WTC11 (cell line): ENCODE measurements around the gene KRT7.

ENCODE experiments used
- ATF1 ChIP-seq: sonication (generic); formaldehyde crosslinking; IDR thresholded peaks from 2 replicates; pipeline ENCODE4 v1.8.1; 2023; ENCODE audit warnings: mild to moderate bottlenecking, moderate library complexity, missing genetic modification reagents
- ATF2 ChIP-seq: sonication (generic); formaldehyde crosslinking; IDR thresholded peaks from 2 replicates; pipeline ENCODE4 v1.8.1; 2022; ENCODE audit warnings: low read depth, missing genetic modification reagents, borderline replicate concordance
- CREB1 ChIP-seq: sonication (generic); formaldehyde crosslinking; IDR thresholded peaks from 2 replicates; pipeline ENCODE4 v1.8.0; 2023; ENCODE audit warnings: mild to moderate bottlenecking, missing genetic modification reagents
- CTCF ChIP-seq: fragments of 200-600 bp; IDR thresholded peaks from 2 replicates; pipeline ENCODE4 v1.8.0; 2022; ENCODE audit warnings: antibody characterized with exemption
- E2F4 ChIP-seq: sonication (generic); formaldehyde crosslinking; IDR thresholded peaks from 2 replicates; pipeline ENCODE4 v1.8.1; 2022; ENCODE audit warnings: low read depth, mild to moderate bottlenecking, moderate library complexity, missing genetic modification reagents, borderline replicate concordance
- EMX1 ChIP-seq: fragments of 250-450 bp; sonication (Bioruptor Pico); IDR thresholded peaks from 2 replicates; pipeline ENCODE4 v1.8.0; 2021; ENCODE audit warnings: mild to moderate bottlenecking
- FOXP4 ChIP-seq: sonication (generic); formaldehyde crosslinking; IDR thresholded peaks from 2 replicates; pipeline ENCODE4 v1.8.0; 2022; ENCODE audit warnings: mild to moderate bottlenecking, missing genetic modification reagents
- NFATC4 ChIP-seq: fragments of 250-450 bp; sonication (Bioruptor Pico); IDR thresholded peaks from 2 replicates; pipeline ENCODE4 v1.9.0; 2021; ENCODE audit warnings: mild to moderate bottlenecking
- NR3C1 ChIP-seq: sonication (generic); formaldehyde crosslinking; conservative IDR thresholded peaks from 2 replicates; pipeline ENCODE4 v1.8.1; 2023; ENCODE audit warnings: low read depth, mild to moderate bottlenecking, missing genetic modification reagents
- SP1 ChIP-seq: sonication (generic); formaldehyde crosslinking; conservative IDR thresholded peaks from 2 replicates; pipeline ENCODE4 v1.8.1; 2022; ENCODE audit warnings: missing genetic modification reagents
- ZNF138 ChIP-seq: sonication (generic); formaldehyde crosslinking; conservative IDR thresholded peaks from 2 replicates; pipeline ENCODE4 v1.8.1; 2022; ENCODE audit warnings: mild to moderate bottlenecking, moderate library complexity, missing genetic modification reagents

GRCh38 chr12:52200086-52200780 is 32.8 kb upstream of the KRT7 start:
- no peak for TF ChIP-seq SP1 (CRISPR knock-in tag)
- no peak for TF ChIP-seq CTCF
- TF ChIP-seq E2F4 (CRISPR knock-in tag): no peak
- TF ChIP-seq FOXP4 (CRISPR knock-in tag): no peak
- no peak for TF ChIP-seq EMX1 (CRISPR knock-in tag)
- no peak for TF ChIP-seq ATF2
- TF ChIP-seq NFATC4 (CRISPR knock-in tag): no peak
- no peak for TF ChIP-seq ATF1 (CRISPR knock-in tag)
- no peak for TF ChIP-seq CREB1 (CRISPR knock-in tag)
- TF ChIP-seq ZNF138: no peak
- no peak for TF ChIP-seq NR3C1 (CRISPR knock-in tag)
